GM18517 (cell line): ENCODE results near the gene UGT2B10.

Source experiments
- ATAC-seq: cut with Tn5 transposase; IDR thresholded peaks from one replicate; pipeline ENCODE4 v1.9.1; 2021; ENCODE audit warnings: mild to moderate bottlenecking, moderate library complexity; ENCODE audit not compliant: unreplicated experiment

UGT2B10 gene

DNA sequence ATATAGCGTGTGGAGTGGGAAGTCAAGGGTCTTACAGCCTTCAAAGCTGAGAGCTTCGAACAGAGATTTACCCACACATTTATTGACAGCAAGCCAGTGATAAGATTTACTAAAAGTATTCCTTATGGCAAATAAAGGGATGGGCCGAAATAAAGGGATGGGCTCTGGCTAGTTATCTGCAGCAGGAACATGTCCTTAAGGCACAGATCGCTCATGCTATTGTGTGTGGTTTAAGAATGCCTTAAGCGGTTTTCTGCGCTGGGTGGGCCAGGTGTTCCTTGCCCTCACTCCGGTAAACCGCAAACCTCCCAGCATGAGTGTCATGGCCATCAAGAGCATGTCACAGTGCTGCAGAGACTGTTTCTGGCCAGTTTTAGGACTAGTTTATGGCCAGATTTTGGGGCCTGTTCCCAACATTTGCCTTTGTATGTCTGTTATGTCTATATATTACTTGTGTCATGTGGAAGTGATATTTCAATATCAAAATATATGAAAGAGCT, 53.5 kb downstream of the UGT2B10 start:
- ATAC-seq = no peak

DNA sequence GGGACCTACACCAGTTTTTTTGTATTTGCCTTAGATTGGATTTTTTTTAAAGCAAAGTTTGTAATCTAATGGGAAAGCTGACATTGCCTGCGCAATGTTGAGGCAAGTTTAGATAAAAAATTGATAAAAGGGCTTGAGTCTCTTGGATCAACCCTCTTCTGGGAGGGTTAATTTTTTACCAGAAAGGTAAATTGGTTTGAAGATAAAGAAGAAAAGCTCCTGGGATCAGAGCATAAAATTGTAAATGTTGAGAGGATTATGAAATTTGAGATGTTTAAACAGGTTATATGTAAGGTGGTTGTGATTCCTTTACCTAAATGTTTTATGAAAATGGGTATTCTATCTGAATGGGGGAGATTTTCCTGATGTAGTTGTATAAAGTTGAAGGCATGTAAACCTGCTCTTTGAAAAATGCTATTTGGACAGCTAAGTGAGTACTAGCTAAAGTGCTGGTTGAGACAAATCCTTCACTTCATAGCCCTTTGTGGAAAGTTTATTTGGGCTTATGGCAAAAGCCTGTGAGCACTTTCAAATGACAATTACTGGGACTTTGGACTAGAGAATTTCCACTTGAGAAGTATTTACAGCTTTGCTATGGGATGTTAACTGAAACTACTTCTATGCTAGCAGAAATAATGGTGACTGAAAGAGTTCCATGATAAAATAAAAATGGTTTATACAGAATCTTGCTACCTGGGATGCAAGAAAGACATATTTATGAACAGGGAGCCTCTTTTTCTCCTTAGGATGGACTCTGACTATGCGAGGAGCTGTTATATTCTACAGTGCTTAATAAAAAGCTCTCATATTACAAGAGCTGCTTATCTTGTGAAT, 56.2 kb downstream of the UGT2B10 start:
- ATAC-seq = no peak

DNA sequence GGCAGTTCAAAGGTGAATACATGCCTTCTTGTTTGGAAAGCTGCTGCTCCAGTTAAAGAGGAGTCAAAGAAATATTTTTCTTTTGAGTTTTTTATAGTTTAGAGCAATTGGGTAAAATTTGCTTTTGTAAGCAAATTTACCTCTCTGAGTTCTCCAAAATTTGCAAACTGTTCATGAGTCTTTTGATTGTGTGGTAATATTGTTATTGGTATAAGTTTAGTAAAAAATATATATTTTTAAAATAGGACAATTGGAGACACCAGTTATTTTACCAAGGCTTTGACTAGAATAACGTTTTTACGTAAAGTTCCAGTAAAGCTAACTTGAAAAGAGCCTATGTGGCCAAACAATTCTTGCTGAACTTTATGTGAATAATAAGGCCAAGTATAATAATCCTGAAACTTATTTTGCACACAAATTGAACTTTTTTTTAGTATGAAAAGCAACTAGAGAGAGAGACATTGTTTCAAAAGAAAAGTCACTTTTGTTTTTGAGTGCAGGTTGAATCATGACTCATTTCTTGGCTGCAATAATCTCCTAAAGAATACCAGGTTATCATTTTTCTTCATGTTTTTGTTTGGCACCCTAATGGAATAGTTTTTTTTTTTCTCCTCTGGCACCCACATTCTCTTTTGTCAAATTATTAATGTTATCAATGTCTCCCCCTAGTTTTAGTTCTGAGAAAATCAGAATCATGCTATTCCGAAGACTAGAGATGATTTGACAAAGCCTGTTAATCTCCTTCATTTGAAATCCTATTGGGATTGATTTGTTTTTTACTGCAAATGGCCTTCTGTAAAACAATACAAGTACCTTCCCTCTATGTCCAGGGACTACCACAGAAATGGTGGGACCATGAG, 57.1 kb downstream of the UGT2B10 start:
- no peak for ATAC-seq

DNA sequence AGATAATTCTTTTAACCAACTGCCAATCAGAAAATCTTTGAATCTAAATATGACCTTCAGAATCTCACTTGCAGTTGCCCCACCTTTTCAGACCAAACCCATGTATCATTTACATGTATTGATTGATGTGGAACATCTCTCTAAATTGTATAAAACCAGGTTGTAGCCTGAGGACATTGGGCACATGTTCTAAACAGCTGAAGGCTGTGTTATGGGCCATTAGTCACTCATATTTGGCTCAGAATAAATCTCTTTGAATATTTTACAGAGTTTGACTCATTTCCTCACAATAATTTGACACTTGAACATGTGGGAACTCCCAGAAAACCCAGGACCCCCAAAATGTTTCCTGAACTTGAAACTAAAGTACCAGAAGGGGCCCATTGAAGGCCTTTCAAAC, 58.7 kb downstream of the UGT2B10 start:
- ATAC-seq = no peak

DNA sequence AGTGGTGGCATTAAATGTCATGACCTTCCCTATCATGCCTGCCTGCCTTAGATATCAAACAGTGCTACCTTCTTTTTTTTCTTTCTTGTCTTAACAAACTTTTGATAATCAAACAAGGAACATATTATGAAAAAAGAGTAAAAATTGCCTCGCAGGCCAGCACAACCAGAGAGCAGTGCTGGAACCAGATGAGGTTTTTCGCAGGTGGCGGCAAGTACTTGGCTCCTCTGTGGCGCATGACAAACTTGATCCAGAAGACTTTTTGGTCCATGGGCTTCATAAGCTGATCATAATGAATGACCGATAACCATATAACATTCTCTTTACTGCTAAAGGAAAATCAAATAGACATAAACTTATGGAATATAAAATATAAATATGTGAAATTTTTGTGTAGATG, 61.8 kb downstream of the UGT2B10 start:
- no peak for ATAC-seq

DNA sequence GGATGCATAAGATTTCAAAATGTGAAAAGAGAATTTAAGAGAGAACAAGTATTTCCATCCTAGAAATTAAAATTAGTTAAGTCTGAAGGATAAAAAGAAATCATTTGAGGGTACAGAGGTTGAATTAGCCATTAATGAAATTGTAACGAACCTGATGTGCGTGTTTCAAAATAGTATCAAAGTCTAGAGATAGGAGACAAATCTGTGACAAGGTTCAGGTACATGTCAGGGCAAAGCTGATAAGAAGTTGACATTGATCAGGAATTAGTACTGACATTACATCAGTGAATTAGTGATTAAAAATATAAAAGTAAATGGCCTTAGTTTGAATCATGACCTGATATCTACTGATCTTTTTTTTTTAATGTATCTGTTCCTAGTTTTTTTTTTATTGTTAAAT, 62.3 kb downstream of the UGT2B10 start:
- ATAC-seq = no peak
